Measurements from ENCODE around the gene TNFAIP8L2. TPM values are rescaled to one million over a fixed set of nuclear protein-coding genes. Genes with fewer than 3 reads are reported as not detected.

TNFAIP8L2 gene
- total RNA-seq, 4 donors from 2014 or later: 2.3 to 5.7 TPM; not detected in 2

DNA sequence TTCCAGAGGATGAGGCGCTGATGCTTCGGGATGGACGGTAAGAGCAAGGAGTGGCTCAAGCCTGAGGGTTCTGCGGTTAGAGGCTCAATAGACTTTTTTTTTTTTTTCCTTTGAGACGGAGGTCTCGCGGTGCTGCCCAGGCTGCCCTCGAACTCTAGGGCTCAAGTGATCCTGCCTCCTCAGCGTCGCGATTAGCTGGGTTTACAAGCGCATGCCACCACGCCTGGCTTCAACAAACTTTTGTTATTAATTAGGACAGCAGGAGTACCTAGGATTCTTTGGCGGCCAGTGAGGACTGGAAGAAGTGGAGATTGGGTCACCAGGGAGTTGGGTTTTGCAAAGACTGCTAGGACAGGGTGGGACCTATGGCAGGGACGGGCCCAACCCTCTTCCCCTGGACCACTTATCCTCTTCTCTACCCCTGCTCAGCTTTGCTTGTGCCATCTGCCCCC lies 10.1 kb downstream of the TNFAIP8L2 start:
- H3K27ac ChIP-seq: peak overlapping the region; percentile 81 to 94 (median 84)
- peak overlapping the region; percentile 65 to 76 (median 70) for H3K4me3 ChIP-seq
- no peak for DNase-seq
- no peaks in the 10 kb centered on the region for H3K27me3 ChIP-seq
- peaks cover 0 to 56% (median 13%) of the 10 kb centered on the region in 3 donors for H3K36me3 ChIP-seq
- intact Hi-C loops (cut with DNase I): no loop called here
- no peaks in the 10 kb centered on the region for H3K9me3 ChIP-seq
- peaks cover 6 to 39% (median 18%) of the 10 kb centered on the region in 3 donors for H3K4me1 ChIP-seq
- TF ChIP-seq, protein P1, sequence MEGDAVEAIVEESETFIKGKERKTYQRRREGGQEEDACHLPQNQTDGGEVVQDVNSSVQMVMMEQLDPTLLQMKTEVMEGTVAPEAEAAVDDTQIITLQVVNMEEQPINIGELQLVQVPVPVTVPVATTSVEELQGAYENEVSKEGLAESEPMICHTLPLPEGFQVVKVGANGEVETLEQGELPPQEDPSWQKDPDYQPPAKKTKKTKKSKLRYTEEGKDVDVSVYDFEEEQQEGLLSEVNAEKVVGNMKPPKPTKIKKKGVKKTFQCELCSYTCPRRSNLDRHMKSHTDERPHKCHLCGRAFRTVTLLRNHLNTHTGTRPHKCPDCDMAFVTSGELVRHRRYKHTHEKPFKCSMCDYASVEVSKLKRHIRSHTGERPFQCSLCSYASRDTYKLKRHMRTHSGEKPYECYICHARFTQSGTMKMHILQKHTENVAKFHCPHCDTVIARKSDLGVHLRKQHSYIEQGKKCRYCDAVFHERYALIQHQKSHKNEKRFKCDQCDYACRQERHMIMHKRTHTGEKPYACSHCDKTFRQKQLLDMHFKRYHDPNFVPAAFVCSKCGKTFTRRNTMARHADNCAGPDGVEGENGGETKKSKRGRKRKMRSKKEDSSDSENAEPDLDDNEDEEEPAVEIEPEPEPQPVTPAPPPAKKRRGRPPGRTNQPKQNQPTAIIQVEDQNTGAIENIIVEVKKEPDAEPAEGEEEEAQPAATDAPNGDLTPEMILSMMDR (IDR thresholded peaks at IDR 0.05): no peak
- TF ChIP-seq POLR2A (IDR thresholded peaks at IDR 0.05): no peak
- 1 to 2% methylated on average over 14 of the region's 15 CpGs for WGBS, 2 donors

GRCh38 chr1:151167116-151167515 lies 10.7 kb downstream of the TNFAIP8L2 start:
- Histone ChIP-seq H3K4me1 (peaks cover 6 to 39% (median 18%) of the 10 kb centered on the region in 3 donors), H3K36me3 (peaks cover 0 to 51% (median 13%) of the 10 kb centered on the region in 3 donors), H3K27me3 (no peaks in the 10 kb centered on the region), H3K9me3 (no peaks in the 10 kb centered on the region), H3K27ac (peak overlapping the region in 2 of 4 donors; percentile 81 to 94), H3K4me3 (peak overlapping the region in 3 of 4 donors; percentile 65 to 76 (median 73))
- TF ChIP-seq, protein P1 (IDR thresholded peaks at IDR 0.05): no peak
- TF ChIP-seq POLR2A (IDR thresholded peaks at IDR 0.05): no peak
- intact Hi-C loops (cut with DNase I): no loop called here
- no peak for DNase-seq
- WGBS, 2 donors: 80 to 91% methylated on average over 6 of the region's 6 CpGs

DNA sequence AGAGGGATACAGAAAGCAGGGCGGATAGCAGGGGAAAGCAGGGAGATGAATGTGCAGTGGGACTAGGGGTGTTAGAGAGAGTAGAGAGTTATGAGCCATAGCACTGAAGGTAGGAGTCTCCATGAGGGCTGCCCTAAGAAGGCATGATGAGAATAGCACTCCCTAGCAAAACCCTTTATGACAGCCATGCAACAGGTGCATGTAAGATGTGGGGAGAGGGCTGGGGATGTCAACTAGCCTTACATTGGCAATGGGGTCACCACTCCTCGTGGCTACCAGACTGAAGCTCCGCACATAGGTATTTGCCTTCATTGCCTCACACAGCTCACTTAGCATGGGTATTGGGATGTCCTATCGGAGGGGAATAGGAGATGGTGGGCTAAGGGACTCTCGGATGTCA lies 14.7 kb downstream of the TNFAIP8L2 start:
- Histone ChIP-seq H3K27ac (no peak overlapping the region), H3K9me3 (no peaks in the 10 kb centered on the region), H3K4me3 (no peak overlapping the region), H3K4me1 (peaks cover 6 to 29% (median 8%) of the 10 kb centered on the region in 3 donors), H3K36me3 (peaks cover 10 to 83% (median 15%) of the 10 kb centered on the region in 3 donors), H3K27me3 (no peaks in the 10 kb centered on the region)
- intact Hi-C loops (cut with DNase I): no loop called here
- no peak for DNase-seq
- no peak for TF ChIP-seq POLR2A (IDR thresholded peaks at IDR 0.05)
- TF ChIP-seq, protein P1 (IDR thresholded peaks at IDR 0.05): no peak
- 73 to 81% methylated on average over 5 of the region's 5 CpGs for WGBS, 2 donors

DNA sequence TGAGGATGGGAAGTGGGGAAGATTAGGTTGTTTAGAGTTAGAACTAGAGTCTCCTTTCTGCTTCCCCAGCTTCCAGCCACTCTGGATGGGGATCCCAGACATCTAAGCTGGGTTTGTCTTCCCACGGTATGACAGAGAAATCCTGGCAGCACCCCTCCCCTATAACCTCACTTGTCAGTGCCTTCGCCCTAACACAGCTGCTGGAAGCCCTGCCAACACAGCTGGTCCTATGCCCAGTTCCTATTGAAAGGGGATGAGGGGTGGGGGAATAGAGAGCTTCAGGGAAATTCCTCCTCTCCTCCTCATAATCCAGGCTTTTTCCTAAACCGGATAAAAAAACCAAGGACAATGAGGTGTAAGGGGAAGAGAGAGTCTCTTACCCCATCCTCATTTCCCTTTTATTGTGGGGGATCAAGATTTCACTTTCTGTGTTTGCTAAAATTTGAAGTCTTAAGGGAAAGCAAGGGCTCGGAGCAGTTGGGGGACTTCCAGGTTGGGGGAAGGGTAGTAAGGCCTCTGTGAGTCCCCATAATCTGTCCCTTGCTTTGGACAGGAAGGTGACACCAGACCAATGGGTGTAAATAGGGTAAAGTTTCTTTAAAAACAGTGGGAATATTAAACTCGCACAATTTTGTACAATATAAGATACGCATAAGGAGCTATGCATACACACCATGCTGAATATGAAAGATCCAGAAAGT lies 18.7 kb downstream of the TNFAIP8L2 start:
- no peak overlapping the region for H3K4me3 ChIP-seq
- 35 to 49% methylated on average over 6 of the region's 6 CpGs for WGBS, 2 donors
- peak overlapping the region in 3 of 4 donors; percentile 48 to 75 (median 64) for H3K27ac ChIP-seq
- no peaks in the 10 kb centered on the region for H3K9me3 ChIP-seq
- no peaks in the 10 kb centered on the region for H3K27me3 ChIP-seq
- peaks cover 0 to 12% (median 0%) of the 10 kb centered on the region in 3 donors for H3K4me1 ChIP-seq
- no peak for DNase-seq
- H3K36me3 ChIP-seq: peaks cover 21 to 89% (median 39%) of the 10 kb centered on the region in 3 donors
- intact Hi-C loops (cut with DNase I): no loop called here
- TF ChIP-seq, protein P1 (IDR thresholded peaks at IDR 0.05): no peak
- TF ChIP-seq POLR2A (IDR thresholded peaks at IDR 0.05): no peak

DNA sequence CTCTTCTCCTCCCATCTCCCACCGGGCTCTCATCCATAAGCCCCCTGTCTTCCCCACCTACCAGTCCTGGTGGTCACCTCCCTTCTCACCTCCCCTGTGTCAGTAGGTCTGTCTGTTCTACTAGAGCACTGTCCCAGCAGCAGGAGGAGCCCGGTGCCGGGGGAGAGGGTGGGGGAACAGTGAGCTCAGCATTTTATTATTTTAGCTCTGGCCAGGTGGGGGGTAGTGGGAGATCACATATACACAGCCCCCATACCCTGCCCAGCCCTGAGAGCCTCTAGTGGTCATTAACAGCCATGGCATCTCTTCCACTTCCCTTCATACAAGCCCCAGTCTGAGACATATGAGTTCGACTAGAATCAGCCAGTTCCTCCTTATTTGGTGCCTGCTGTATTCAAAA lies 19.4 kb downstream of the TNFAIP8L2 start, which contains the start of gene TMOD4:
TMOD4 (minus strand) TSS at position 119 of the 400 bp plus-strand sequence. CDS start 1,106 bp downstream, outside the sequence.
- DNase-seq: no peak
- Histone ChIP-seq H3K4me1 (peaks cover 0 to 12% (median 0%) of the 10 kb centered on the region in 3 donors), H3K9me3 (no peaks in the 10 kb centered on the region), H3K4me3 (no peak within 1 kb of the TSS), H3K27ac (peak within 1 kb of the TSS; percentile 14 to 75 (median 56)), H3K36me3 (peaks cover 21 to 89% (median 33%) of the 10 kb centered on the region in 3 donors), H3K27me3 (no peaks in the 10 kb centered on the region)
- intact Hi-C loops (cut with DNase I): no loop called here
- WGBS, 2 donors: 55 to 62% methylated on average over 4 of the region's 4 CpGs
- no peak for TF ChIP-seq POLR2A (IDR thresholded peaks at IDR 0.05)
- TF ChIP-seq, protein P1 (IDR thresholded peaks at IDR 0.05): peak in 4 of 6 experiments; percentile 22 to 44 (median 35)
